Transverse colon (tissue), 4 donors: ENCODE results near the gene TMEM235. TPM values are rescaled to one million over a fixed set of nuclear protein-coding genes. Genes with fewer than 3 reads are reported as not detected.

Source experiments
- DNase-seq: peaks from one replicate; pipeline ENCODE4 v3.0.0-alpha.2; 2019
- H3K27ac ChIP-seq, 4 donors: fragments of 200-600 bp; sonication (generic); 2 replicates each; pipeline ENCODE4 v1.5.1; 2016 to 2018; ENCODE audit warnings: inconsistent platforms in 4 of 4
- H3K27me3 ChIP-seq: fragments of 200-600 bp; sonication (generic); 2 replicates; pipeline ENCODE4 v1.5.1; 2017; ENCODE audit warnings: inconsistent platforms
- H3K36me3 ChIP-seq, 4 donors: fragments of 200-600 bp; sonication (generic); 2 replicates each; pipeline ENCODE4 v1.5.1; 2017 to 2019; ENCODE audit warnings: inconsistent platforms in 4 of 4
- H3K4me1 ChIP-seq, 4 donors: fragments of 200-600 bp; sonication (generic); 2 replicates each; pipeline ENCODE4 v1.5.1; 2017 to 2020; ENCODE audit warnings: inconsistent platforms in 4 of 4
- H3K4me3 ChIP-seq, 4 donors: fragments of 200-600 bp; sonication (generic); 1 replicate in 1 of 4; 2 replicates in 3 of 4; pipeline versions ENCODE4 v1.5.1 to v1.6.1; 2017 to 2019; ENCODE audit warnings: inconsistent platforms in 4 of 4
- H3K9me3 ChIP-seq, 2 donors: fragments of 200-600 bp; sonication (generic); 2 replicates each; pipeline ENCODE4 v1.5.1; 2017 to 2019; ENCODE audit warnings: inconsistent platforms in 2 of 2
- CTCF ChIP-seq, 5 experiments: fragments of 200-600 bp in 3 of 5; fragments of 450-650 bp in 2 of 5; sonication (generic) in 3 of 5; IDR thresholded peaks; 1 replicate in 2 of 5; 2 replicates in 3 of 5; pipeline ENCODE4 v1.5.1; 2016 to 2017; ENCODE audit warnings: antibody characterized with exemption in 5 of 5, inconsistent platforms in 3 of 5, mild to moderate bottlenecking in 2 of 5, moderate library complexity in 1 of 5
- EP300 ChIP-seq: sonication (generic); formaldehyde crosslinking; IDR thresholded peaks from one replicate; pipeline ENCODE4 v1.6.1; 2017; ENCODE audit warnings: antibody characterized with exemption, low read depth
- POLR2A ChIP-seq: fragments of 450-650 bp; IDR thresholded peaks from one replicate; pipeline ENCODE4 v1.6.1; 2016; ENCODE audit warnings: antibody characterized with exemption, mild to moderate bottlenecking, moderate library complexity
- POLR2AphosphoS5 ChIP-seq, 3 donors: sonication (generic); formaldehyde crosslinking; IDR thresholded peaks; one replicate each; pipeline ENCODE4 v1.6.1; 2016; ENCODE audit warnings: antibody characterized with exemption in 3 of 3
- WGBS, 2 donors: methylation state at CpG; one replicate each; pipeline ENCODE4 v1.1.5; 2018; ENCODE audit warnings: low coverage in 1 of 2; 5-methylcytosine and 5-hydroxymethylcytosine counted together
- in situ Hi-C, 4 donors: fragments of 200-750 bp; cut with MboI; loops; one replicate each; pipeline versions ENCODE4 v1.15.0 to v1.15.1; 2017; ENCODE audit warnings: low sequenced_read_pairs in 3 of 4, low pct_ligation_motif_present in 1 of 4, low pct_unique_long_range_greater_than_20kb in 1 of 4
- intact Hi-C: fragments of 100-400 bp; cut with DNase I; formaldehyde crosslinking; loops from one replicate; pipeline ENCODE4 v1.15.1; 2023; ENCODE audit warnings: low total_unique reads
- total RNA-seq, 4 donors: library from RNA; depleted of rRNA; stranded (reverse); fragments of >200 nt; gene quantifications; one replicate each; pipeline ENCODE4 v1.1.0, GENCODE V29; 2016

Gene TMEM235
- total RNA-seq, 4 donors from 2014 or later: not detected

DNA sequence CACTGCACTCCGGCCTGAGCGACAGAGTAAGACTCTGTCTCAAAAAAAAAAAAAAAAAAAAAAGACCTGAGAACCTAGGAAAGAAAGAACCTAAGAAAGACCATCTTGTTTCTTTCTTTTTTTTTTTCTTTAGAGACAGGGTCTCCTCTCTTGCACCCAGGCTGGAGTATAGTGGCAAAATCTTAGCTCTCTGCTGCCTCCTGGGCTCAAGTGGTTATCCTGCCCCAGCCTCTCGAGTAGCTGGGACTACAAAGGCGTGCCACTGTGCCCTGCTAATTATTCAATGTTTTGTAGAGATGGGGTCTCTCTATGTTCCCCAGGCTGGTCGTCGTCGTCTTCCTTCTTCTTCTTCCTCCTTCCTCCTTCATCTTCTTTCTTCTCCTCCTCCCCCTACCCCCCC, 25.1 kb upstream of the TMEM235 start:
- 73 to 78% methylated on average over 5 to 7 of the region's 7 CpGs for WGBS, 2 donors
- Histone ChIP-seq H3K27ac (no peak overlapping the region), H3K36me3 (no peaks in the 10 kb centered on the region), H3K4me1 (no peaks in the 10 kb centered on the region), H3K27me3 (no peaks in the 10 kb centered on the region), H3K4me3 (no peak overlapping the region), H3K9me3 (no peaks in the 10 kb centered on the region)
- intact Hi-C loops (no loop called here), in situ Hi-C loops (no loop called here)
- TF ChIP-seq CTCF (IDR thresholded peaks at IDR 0.05): no peak
- TF ChIP-seq POLR2AphosphoS5 (IDR thresholded peaks at IDR 0.05): no peak
- no peak for TF ChIP-seq EP300
- no peak for TF ChIP-seq POLR2A
- DNase-seq: no peak

- no peak overlapping the region for H3K27ac ChIP-seq
- WGBS, 2 donors: 74 to 92% methylated on average over 2 to 3 of the region's 3 CpGs
- H3K27me3 ChIP-seq: no peaks in the 10 kb centered on the region
- no peaks in the 10 kb centered on the region for H3K4me1 ChIP-seq
- intact Hi-C loops: no loop called here
- DNase-seq: no peak
- H3K36me3 ChIP-seq: no peaks in the 10 kb centered on the region
- H3K4me3 ChIP-seq: no peak overlapping the region
- in situ Hi-C loops: no loop called here
- no peak for TF ChIP-seq CTCF (IDR thresholded peaks at IDR 0.05)
- no peak for TF ChIP-seq POLR2AphosphoS5 (IDR thresholded peaks at IDR 0.05)
- no peak for TF ChIP-seq POLR2A
- no peak for TF ChIP-seq EP300
- H3K9me3 ChIP-seq: no peaks in the 10 kb centered on the region
Measured at GRCh38 chr17:78208486-78208885, 22.9 kb upstream of the TMEM235 start.

DNA sequence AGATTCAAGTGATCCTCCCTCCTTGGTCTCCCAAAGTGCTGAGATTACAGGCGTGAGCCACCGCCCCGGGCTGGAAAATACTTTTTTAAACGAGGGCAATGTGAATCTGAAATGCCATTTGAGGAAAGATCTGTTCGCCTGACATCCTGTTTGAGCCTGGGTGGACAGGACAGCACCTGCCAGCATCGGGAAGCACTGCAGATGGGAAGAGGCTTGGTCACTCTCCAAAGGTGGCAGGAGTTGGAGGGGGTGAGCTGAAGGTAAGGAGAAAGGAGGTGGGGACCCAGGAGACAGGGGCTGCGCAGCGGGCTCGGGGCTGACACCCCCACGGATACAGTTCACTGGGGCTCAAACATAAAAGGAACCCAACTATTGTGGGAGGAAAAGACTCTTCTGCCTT, 21.3 kb upstream of the TMEM235 start:
- H3K27ac ChIP-seq: no peak overlapping the region
- in situ Hi-C loops (no loop called here), intact Hi-C loops (no loop called here)
- TF ChIP-seq POLR2A (no peak), EP300 (no peak), CTCF (IDR thresholded peaks at IDR 0.05) (no peak)
- 83 to 84% methylated on average over 4 to 10 of the region's 10 CpGs for WGBS, 2 donors
- no peaks in the 10 kb centered on the region for H3K27me3 ChIP-seq
- peaks cover 0 to 15% (median 10%) of the 10 kb centered on the region in 4 donors for H3K4me1 ChIP-seq
- H3K9me3 ChIP-seq: no peaks in the 10 kb centered on the region
- no peak for DNase-seq
- H3K36me3 ChIP-seq: no peaks in the 10 kb centered on the region
- H3K4me3 ChIP-seq: no peak overlapping the region

DNA sequence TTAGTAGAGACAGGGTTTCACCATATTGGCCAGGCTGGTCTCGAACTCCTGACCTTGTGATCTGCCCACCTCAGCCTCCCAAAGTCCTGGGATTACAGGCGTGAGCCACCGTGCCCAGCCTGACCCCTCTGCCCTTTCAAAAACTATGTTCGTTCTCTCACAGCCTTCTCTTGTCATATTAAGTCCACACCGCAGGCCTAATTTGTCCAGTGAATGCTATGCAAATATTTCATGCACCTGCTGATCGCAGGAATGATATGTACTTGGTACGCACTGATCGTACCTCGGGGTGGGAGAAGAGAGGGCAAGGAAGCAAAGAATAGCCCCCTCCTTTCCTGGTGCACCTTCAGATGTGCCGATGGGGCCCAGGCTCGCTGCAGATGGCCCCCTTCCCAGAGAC, 20.4 kb upstream of the TMEM235 start:
- Histone ChIP-seq H3K4me3 (no peak overlapping the region), H3K9me3 (no peaks in the 10 kb centered on the region), H3K36me3 (no peaks in the 10 kb centered on the region), H3K27ac (no peak overlapping the region), H3K27me3 (no peaks in the 10 kb centered on the region), H3K4me1 (peaks cover 0 to 18% (median 10%) of the 10 kb centered on the region in 4 donors)
- 75 to 87% methylated on average over 6 to 11 of the region's 11 CpGs for WGBS, 2 donors
- intact Hi-C loops: no loop called here
- no peak for DNase-seq
- no peak for TF ChIP-seq CTCF (IDR thresholded peaks at IDR 0.05)
- no peak for TF ChIP-seq POLR2A
- no peak for TF ChIP-seq EP300
- in situ Hi-C loops: no loop called here
